GM21515 (cell line): ENCODE results near the gene KCND3.

Experiments used
- ATAC-seq: cut with Tn5 transposase; IDR thresholded peaks from one replicate; pipeline ENCODE4 v1.9.1; 2021; ENCODE audit not compliant: unreplicated experiment

The KCND3 gene

GRCh38 chr1:111989531-111990025 is at the start of gene KCND3:
Gene KCND3 (minus strand): TSS chr1:111989668.
- ATAC-seq, result no peak

GRCh38 chr1:112034277-112034676 is 44.8 kb upstream of the KCND3 start:
- ATAC-seq, result no peak

- no peak for ATAC-seq
These were observed 44.1 kb upstream of the KCND3 start for GRCh38 chr1:112033439-112034120.

- no peak for ATAC-seq
These were observed 40.7 kb upstream of the KCND3 start for GRCh38 chr1:112030157-112030556.

- ATAC-seq, result no peak
These were observed 38.2 kb upstream of the KCND3 start for GRCh38 chr1:112027696-112028095.

GRCh38 chr1:112026501-112026900 is 37.0 kb upstream of the KCND3 start:
- ATAC-seq, result no peak

- no peak for ATAC-seq
These were observed 36.5 kb upstream of the KCND3 start for GRCh38 chr1:112026016-112026415.

- no peak for ATAC-seq
These were observed 31.8 kb upstream of the KCND3 start for GRCh38 chr1:112021263-112021662.

- no peak for ATAC-seq
These were observed 27.7 kb upstream of the KCND3 start for GRCh38 chr1:112017183-112017582.

- ATAC-seq, result no peak
These were observed 23.4 kb upstream of the KCND3 start for GRCh38 chr1:112012823-112013222.

- ATAC-seq, result no peak
These were observed 21.7 kb upstream of the KCND3 start for GRCh38 chr1:112011202-112011601.

GRCh38 chr1:112007169-112007568 is 17.7 kb upstream of the KCND3 start:
- no peak for ATAC-seq

GRCh38 chr1:112006416-112007025 is 17.1 kb upstream of the KCND3 start:
- ATAC-seq, result no peak

- no peak for ATAC-seq
These were observed 14.6 kb upstream of the KCND3 start for GRCh38 chr1:112004076-112004475.

- ATAC-seq, result no peak
These were observed 13.0 kb upstream of the KCND3 start for GRCh38 chr1:112002514-112002913.

GRCh38 chr1:112001436-112001835 is 12.0 kb upstream of the KCND3 start:
- no peak for ATAC-seq

GRCh38 chr1:112000048-112000447 is 10.6 kb upstream of the KCND3 start:
- no peak for ATAC-seq

GRCh38 chr1:111998332-111998731 is 8.9 kb upstream of the KCND3 start:
- ATAC-seq, result no peak

- no peak for ATAC-seq
These were observed 3.0 kb upstream of the KCND3 start for GRCh38 chr1:111992476-111992875.

GRCh38 chr1:111990878-111991718 is 1.6 kb upstream of the KCND3 start:
- no peak for ATAC-seq

- no peak for ATAC-seq
These were observed 784 bp upstream of the KCND3 start for GRCh38 chr1:111990026-111990877.
